ENCODE data around the gene ALG8.

The ALG8 gene

GRCh38 chr11:78065203-78065602, 74.2 kb downstream of the ALG8 start:
- Histone ChIP-seq H3K36me3 (replicated peaks in 1 of 2; ENCODE audit: control insufficient read depth in 2 of 2, insufficient read depth in 2 of 2, low read length in 2 of 2) (peaks cover 14 to 29% of the 10 kb centered on the region in 2 donors), H3K27me3 (ENCODE audit: control insufficient read depth in 3 of 3, insufficient read depth in 3 of 3, low read depth in 1 of 3, low read length in 3 of 3) (no peaks in the 10 kb centered on the region), H3K23ac (ENCODE audit: low read depth, low read length, poor library complexity) (no peak overlapping the region), H2AK5ac (ENCODE audit: low read depth, low read length) (no peak overlapping the region), H4K8ac (ENCODE audit: low read depth, low read length) (no peak overlapping the region), H3K4me1 (ENCODE audit: control insufficient read depth in 2 of 2, insufficient read depth in 1 of 2, low read depth in 1 of 2, low read length in 2 of 2) (no peaks in the 10 kb centered on the region), H3K9ac (ENCODE audit: low read depth, low read length, poor library complexity) (no peak overlapping the region), H3K4me2 (ENCODE audit: insufficient read depth, low read length, poor library complexity, severe bottlenecking) (no peak overlapping the region), H2BK120ac (ENCODE audit: low read depth, low read length) (no peak overlapping the region), H2AFZ (ENCODE audit: low read length) (no peak overlapping the region), H3K14ac (ENCODE audit: low read length) (no peak overlapping the region), H3K4ac (ENCODE audit: low read length) (no peak overlapping the region), H4K91ac (ENCODE audit: low read depth, low read length, poor library complexity) (no peak overlapping the region), H3K18ac (ENCODE audit: low read length) (no peak overlapping the region), H3K9me3 (replicated peaks in 1 of 2; ENCODE audit: control insufficient read depth in 2 of 2, insufficient read depth in 1 of 2, low read depth in 1 of 2, low read length in 2 of 2) (peaks cover 2 to 5% of the 10 kb centered on the region in 2 donors), H2BK5ac (ENCODE audit: low read length) (no peak overlapping the region), H3K79me1 (ENCODE audit: low read depth, low read length) (peaks cover 2% of the 10 kb centered on the region), H3K27ac (replicated peaks; ENCODE audit: low read length) (no peak overlapping the region), H3K4me3 (ENCODE audit: low read length in 2 of 2) (no peak overlapping the region), H2BK12ac (ENCODE audit: low read length) (no peak overlapping the region), H2BK15ac (ENCODE audit: low read length) (no peak overlapping the region)
- WGBS, 2 donors (ENCODE audit: extremely low coverage in 2 of 2, insufficient read length in 2 of 2, insufficient replicate concordance in 1 of 2) = no CpG with 5 or more reads among the region's 2 CpGs
- no peak for DNase-seq (ENCODE audit: low spot score)

DNA sequence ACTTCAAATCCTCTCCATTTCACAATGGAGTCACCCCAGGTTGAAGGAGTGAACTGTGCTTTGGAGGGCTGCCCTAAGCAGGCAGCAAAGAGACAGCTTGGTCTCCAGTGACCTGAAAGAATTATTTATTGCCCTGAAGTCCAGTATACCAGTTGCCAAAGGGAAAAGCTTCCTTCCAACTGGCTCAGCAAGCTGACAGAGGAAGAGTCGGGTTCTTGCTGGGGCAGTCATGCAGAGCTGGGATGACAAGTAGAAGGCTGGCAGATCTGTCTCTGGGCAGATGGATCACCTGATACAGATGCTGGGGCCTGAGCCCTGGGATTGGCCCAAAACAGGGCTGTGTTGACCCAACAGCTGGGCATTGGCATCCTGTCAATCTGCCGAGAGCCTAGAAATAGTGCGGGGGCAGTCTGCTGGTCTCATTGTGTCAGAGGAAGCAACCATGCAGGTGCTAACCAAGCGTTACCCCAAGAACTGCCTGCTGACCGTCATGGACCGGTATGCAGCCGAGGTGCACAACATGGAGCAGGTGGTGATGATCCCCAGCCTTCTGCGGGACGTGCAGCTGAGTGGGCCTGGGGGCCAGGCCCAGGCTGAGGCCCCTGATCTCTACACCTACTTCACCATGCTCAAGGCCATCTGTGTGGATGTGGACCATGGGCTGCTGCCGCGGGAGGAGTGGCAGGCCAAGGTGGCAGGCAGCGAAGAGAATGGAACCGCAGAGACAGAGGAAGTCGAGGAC, 75.8 kb downstream of the ALG8 start, which contains the start of gene THRSP:
TSS of gene THRSP (plus strand) at position 422 of the 742 bp plus-strand sequence. CDS start at position 443, 21 bp downstream.
- H2AFZ ChIP-seq (ENCODE audit: low read length) = no peak within 1 kb of the TSS
- H4K91ac ChIP-seq (ENCODE audit: low read depth, low read length, poor library complexity) = no peak within 1 kb of the TSS
- H3K4me2 ChIP-seq (ENCODE audit: insufficient read depth, low read length, poor library complexity, severe bottlenecking) = no peak within 1 kb of the TSS
- no peak within 1 kb of the TSS for H2BK120ac ChIP-seq (ENCODE audit: low read depth, low read length)
- H3K4me3 ChIP-seq (ENCODE audit: low read length in 2 of 2) = peak within 1 kb of the TSS in 1 of 2 donors; percentile 0
- no peaks in the 10 kb centered on the region for H3K4me1 ChIP-seq (ENCODE audit: control insufficient read depth in 2 of 2, insufficient read depth in 1 of 2, low read depth in 1 of 2, low read length in 2 of 2)
- no peak within 1 kb of the TSS for H3K9ac ChIP-seq (ENCODE audit: low read depth, low read length, poor library complexity)
- H3K18ac ChIP-seq (ENCODE audit: low read length) = no peak within 1 kb of the TSS
- H3K14ac ChIP-seq (ENCODE audit: low read length) = no peak within 1 kb of the TSS
- no peak within 1 kb of the TSS for H3K4ac ChIP-seq (ENCODE audit: low read length)
- H3K79me1 ChIP-seq (ENCODE audit: low read depth, low read length) = peaks cover 2% of the 10 kb centered on the region
- no peak within 1 kb of the TSS for H3K27ac ChIP-seq (replicated peaks; ENCODE audit: low read length)
- DNase-seq (ENCODE audit: low spot score) = no peak
- WGBS, 2 donors (ENCODE audit: extremely low coverage in 2 of 2, insufficient read length in 2 of 2, insufficient replicate concordance in 1 of 2) = no CpG with 5 or more reads among the region's 14 CpGs
- H2BK5ac ChIP-seq (ENCODE audit: low read length) = no peak within 1 kb of the TSS
- peak within 1 kb of the TSS; percentile 16 for H3K23ac ChIP-seq (ENCODE audit: low read depth, low read length, poor library complexity)
- H4K8ac ChIP-seq (ENCODE audit: low read depth, low read length) = no peak within 1 kb of the TSS
- H2BK15ac ChIP-seq (ENCODE audit: low read length) = no peak within 1 kb of the TSS
- peaks cover 5 to 14% of the 10 kb centered on the region in 2 donors for H3K36me3 ChIP-seq (replicated peaks in 1 of 2; ENCODE audit: control insufficient read depth in 2 of 2, insufficient read depth in 2 of 2, low read length in 2 of 2)
- H2AK5ac ChIP-seq (ENCODE audit: low read depth, low read length) = no peak within 1 kb of the TSS
- no peaks in the 10 kb centered on the region for H3K27me3 ChIP-seq (ENCODE audit: control insufficient read depth in 3 of 3, insufficient read depth in 3 of 3, low read depth in 1 of 3, low read length in 3 of 3)
- H3K9me3 ChIP-seq (replicated peaks in 1 of 2; ENCODE audit: control insufficient read depth in 2 of 2, insufficient read depth in 1 of 2, low read depth in 1 of 2, low read length in 2 of 2) = peaks cover 2 to 5% of the 10 kb centered on the region in 2 donors
- H2BK12ac ChIP-seq (ENCODE audit: low read length) = no peak within 1 kb of the TSS

GRCh38 chr11:78062671-78063070, 76.8 kb downstream of the ALG8 start:
- DNase-seq (ENCODE audit: low spot score) = no peak
- H2AK5ac ChIP-seq (ENCODE audit: low read depth, low read length) = no peak overlapping the region
- H3K79me1 ChIP-seq (ENCODE audit: low read depth, low read length) = peaks cover under 1% of the 10 kb centered on the region
- no peak overlapping the region for H2BK15ac ChIP-seq (ENCODE audit: low read length)
- peaks cover 2% of the 10 kb centered on the region in 2 donors for H3K9me3 ChIP-seq (replicated peaks in 1 of 2; ENCODE audit: control insufficient read depth in 2 of 2, insufficient read depth in 1 of 2, low read depth in 1 of 2, low read length in 2 of 2)
- no peaks in the 10 kb centered on the region for H3K27me3 ChIP-seq (ENCODE audit: control insufficient read depth in 3 of 3, insufficient read depth in 3 of 3, low read depth in 1 of 3, low read length in 3 of 3)
- H2BK120ac ChIP-seq (ENCODE audit: low read depth, low read length) = no peak overlapping the region
- no CpG with 5 or more reads among the region's 2 CpGs for WGBS, 2 donors (ENCODE audit: extremely low coverage in 2 of 2, insufficient read length in 2 of 2, insufficient replicate concordance in 1 of 2)
- H3K9ac ChIP-seq (ENCODE audit: low read depth, low read length, poor library complexity) = no peak overlapping the region
- H3K27ac ChIP-seq (replicated peaks; ENCODE audit: low read length) = no peak overlapping the region
- H4K91ac ChIP-seq (ENCODE audit: low read depth, low read length, poor library complexity) = no peak overlapping the region
- H2AFZ ChIP-seq (ENCODE audit: low read length) = no peak overlapping the region
- H3K4me2 ChIP-seq (ENCODE audit: insufficient read depth, low read length, poor library complexity, severe bottlenecking) = no peak overlapping the region
- no peak overlapping the region for H3K4ac ChIP-seq (ENCODE audit: low read length)
- no peak overlapping the region for H2BK5ac ChIP-seq (ENCODE audit: low read length)
- H3K36me3 ChIP-seq (replicated peaks in 1 of 2; ENCODE audit: control insufficient read depth in 2 of 2, insufficient read depth in 2 of 2, low read length in 2 of 2) = peaks cover 4 to 5% of the 10 kb centered on the region in 2 donors
- H3K23ac ChIP-seq (ENCODE audit: low read depth, low read length, poor library complexity) = no peak overlapping the region
- H3K18ac ChIP-seq (ENCODE audit: low read length) = no peak overlapping the region
- H2BK12ac ChIP-seq (ENCODE audit: low read length) = no peak overlapping the region
- no peak overlapping the region for H3K14ac ChIP-seq (ENCODE audit: low read length)
- H3K4me3 ChIP-seq (ENCODE audit: low read length in 2 of 2) = no peak overlapping the region
- no peaks in the 10 kb centered on the region for H3K4me1 ChIP-seq (ENCODE audit: control insufficient read depth in 2 of 2, insufficient read depth in 1 of 2, low read depth in 1 of 2, low read length in 2 of 2)
- no peak overlapping the region for H4K8ac ChIP-seq (ENCODE audit: low read depth, low read length)

GRCh38 chr11:78061921-78062311, 77.5 kb downstream of the ALG8 start:
- Histone ChIP-seq H3K79me1 (ENCODE audit: low read depth, low read length) (no peaks in the 10 kb centered on the region), H3K4me1 (ENCODE audit: control insufficient read depth in 2 of 2, insufficient read depth in 1 of 2, low read depth in 1 of 2, low read length in 2 of 2) (no peaks in the 10 kb centered on the region)

More at GRCh38 chr11:78061921-78062311, 77.5 kb downstream of the ALG8 start:
- Histone ChIP-seq H4K8ac (ENCODE audit: low read depth, low read length) (no peak overlapping the region), H2BK15ac (ENCODE audit: low read length) (no peak overlapping the region), H3K36me3 (replicated peaks in 1 of 2; ENCODE audit: control insufficient read depth in 2 of 2, insufficient read depth in 2 of 2, low read length in 2 of 2) (no peaks in the 10 kb centered on the region), H3K27me3 (ENCODE audit: control insufficient read depth in 3 of 3, insufficient read depth in 3 of 3, low read depth in 1 of 3, low read length in 3 of 3) (no peaks in the 10 kb centered on the region), H3K9ac (ENCODE audit: low read depth, low read length, poor library complexity) (no peak overlapping the region), H2AFZ (ENCODE audit: low read length) (no peak overlapping the region), H3K27ac (replicated peaks; ENCODE audit: low read length) (no peak overlapping the region), H3K23ac (ENCODE audit: low read depth, low read length, poor library complexity) (no peak overlapping the region), H3K9me3 (replicated peaks in 1 of 2; ENCODE audit: control insufficient read depth in 2 of 2, insufficient read depth in 1 of 2, low read depth in 1 of 2, low read length in 2 of 2) (no peaks in the 10 kb centered on the region), H3K4ac (ENCODE audit: low read length) (no peak overlapping the region), H4K91ac (ENCODE audit: low read depth, low read length, poor library complexity) (no peak overlapping the region), H3K14ac (ENCODE audit: low read length) (peak overlapping the region; percentile 56), H2BK5ac (ENCODE audit: low read length) (no peak overlapping the region), H3K4me3 (ENCODE audit: low read length in 2 of 2) (no peak overlapping the region), H2BK120ac (ENCODE audit: low read depth, low read length) (no peak overlapping the region), H3K4me2 (ENCODE audit: insufficient read depth, low read length, poor library complexity, severe bottlenecking) (no peak overlapping the region), H3K18ac (ENCODE audit: low read length) (no peak overlapping the region), H2AK5ac (ENCODE audit: low read depth, low read length) (no peak overlapping the region), H2BK12ac (ENCODE audit: low read length) (no peak overlapping the region)
- no peak for DNase-seq (ENCODE audit: low spot score)
- no CpG with 5 or more reads among the region's 4 CpGs for WGBS, 2 donors (ENCODE audit: extremely low coverage in 2 of 2, insufficient read length in 2 of 2, insufficient replicate concordance in 1 of 2)
